PC-3 (cell line): ENCODE data around the gene RPS6KA2. TPM values are rescaled to one million over a fixed set of nuclear protein-coding genes. Genes with fewer than 3 reads are reported as not detected.

Experiments used
- ATAC-seq: fragments of 200-7000 bp; cut with Tn5 transposase; 2 replicates; pipeline ENCODE4 v1.9.1; 2020; ENCODE audit warnings: mild to moderate bottlenecking, moderate library complexity
- BruUV-seq: library from RNA; stranded (reverse); fragments of 400-500 nt; replicated peaks from 2 replicates; lab custom pipeline; 2021; lab: Mats Ljungman, UMichigan
- CTCF ChIA-PET: fragments of 300-600 bp; sonication (Branson Sonifier 250); formaldehyde crosslinking; loops from one replicate; lab custom pipeline; 2022; ENCODE audit warnings: antibody characterized with exemption; lab: Charles Lee
- POLR2A ChIA-PET: fragments of 300-600 bp; sonication (Branson Sonifier 250); formaldehyde crosslinking; loops from one replicate; lab custom pipeline; 2022; ENCODE audit warnings: antibody characterized with exemption; ENCODE audit not compliant: unreplicated experiment; lab: Charles Lee
- DNase-seq: peaks from one replicate; pipeline ENCODE4 v3.0.0-alpha.2; 2015
- H2AFZ ChIP-seq: fragments of 300-600 bp; sonication (generic); 2 replicates; pipeline ENCODE4 v1.6.0; 2016; ENCODE audit warnings: antibody characterized with exemption, low read length
- H3F3A ChIP-seq: fragments of 300-600 bp; sonication (generic); one replicate; pipeline ENCODE4 v1.6.0; 2017; ENCODE audit warnings: antibody characterized with exemption, low read length, control low read depth, mild to moderate bottlenecking; ENCODE audit not compliant: unreplicated experiment
- H3K27ac ChIP-seq: fragments of 300-600 bp; sonication (generic); 2 replicates; pipeline ENCODE4 v1.5.1; 2016; ENCODE audit warnings: mild to moderate bottlenecking, low read length
- H3K27me3 ChIP-seq: fragments of 300-600 bp; sonication (generic); 2 replicates; pipeline ENCODE4 v1.6.1; 2016; ENCODE audit warnings: low read length, mixed read lengths
- H3K36me3 ChIP-seq: fragments of 300-600 bp; sonication (generic); 2 replicates; pipeline ENCODE4 v1.6.1; 2016; ENCODE audit warnings: low read depth, mixed run types, low read length, mixed read lengths
- H3K4me1 ChIP-seq: fragments of 300-600 bp; sonication (generic); 2 replicates; pipeline ENCODE4 v1.5.1; 2016; ENCODE audit warnings: low read length; ENCODE audit not compliant: insufficient read depth
- H3K4me2 ChIP-seq: fragments of 300-600 bp; sonication (generic); 2 replicates; pipeline ENCODE4 v1.6.0; 2016; ENCODE audit warnings: low read length
- H3K4me3 ChIP-seq: fragments of 300-600 bp; sonication (generic); 2 replicates; pipeline ENCODE4 v1.5.1; 2016; ENCODE audit warnings: mild to moderate bottlenecking, low read length, mixed read lengths
- H3K79me2 ChIP-seq: fragments of 300-600 bp; sonication (generic); 2 replicates; pipeline ENCODE4 v1.6.1; 2017; ENCODE audit warnings: low read length, mixed read lengths
- H3K9ac ChIP-seq: fragments of 300-600 bp; sonication (generic); 2 replicates; pipeline ENCODE4 v1.6.0; 2016; ENCODE audit warnings: mild to moderate bottlenecking, low read length
- H3K9me2 ChIP-seq: fragments of 300-600 bp; sonication (generic); replicated peaks from 2 replicates; pipeline ENCODE4 v1.6.1; 2016; ENCODE audit warnings: mixed run types, low read length, mixed read lengths
- H3K9me3 ChIP-seq: fragments of 300-600 bp; sonication (generic); 2 replicates; pipeline ENCODE4 v1.6.1; 2016; ENCODE audit warnings: low read length, mixed read lengths
- H4K20me1 ChIP-seq: fragments of 300-600 bp; sonication (generic); 2 replicates; pipeline ENCODE4 v1.6.1; 2016; ENCODE audit warnings: low read length, mixed read lengths
- CTCF ChIP-seq: fragments of 300-600 bp; sonication (generic); conservative IDR thresholded peaks from 2 replicates; pipeline ENCODE4 v1.5.1; 2017; ENCODE audit warnings: antibody characterized with exemption, low read depth, mild to moderate bottlenecking, low read length
- EZH2 ChIP-seq: fragments of 300-600 bp; sonication (generic); IDR thresholded peaks from one replicate; pipeline ENCODE4 v1.6.1; 2017; ENCODE audit warnings: antibody characterized with exemption, mild to moderate bottlenecking, low read length; ENCODE audit not compliant: unreplicated experiment
- EZH2phosphoT487 ChIP-seq: fragments of 300-600 bp; sonication (generic); IDR thresholded peaks from 2 replicates; pipeline ENCODE4 v1.6.1; 2018; ENCODE audit warnings: mild to moderate bottlenecking, antibody characterized with exemption, low read length, borderline replicate concordance
- intact Hi-C: fragments of 100-400 bp; cut with micrococcal nuclease; formaldehyde crosslinking; loops from 2 replicates; pipeline ENCODE4 v1.9.0; 2023
- total RNA-seq: library from RNA; depleted of rRNA; stranded (reverse); fragments of >200 nt; gene quantifications from 2 replicates; pipeline ENCODE4 v1.2.3, GENCODE V29; 2014

Gene RPS6KA2
- total RNA-seq, 1 experiment from 2014 or later = 5.1 TPM

DNA sequence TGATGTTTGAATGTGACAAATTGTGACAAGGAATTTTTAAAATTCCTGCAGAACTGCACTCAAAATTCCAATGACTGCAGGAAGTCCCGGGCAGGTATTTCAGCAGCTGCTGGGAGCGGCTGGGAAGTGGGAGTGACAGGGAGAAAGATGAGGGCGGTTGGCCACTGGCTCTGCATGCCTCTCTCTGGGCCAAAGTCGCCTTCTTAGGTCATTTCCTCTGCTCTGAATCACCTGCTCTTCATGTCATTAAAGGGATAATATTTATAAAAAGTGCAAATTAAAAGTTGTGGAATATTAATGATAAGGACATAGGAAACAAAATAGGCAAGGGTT is 84.5 kb downstream of the RPS6KA2 start:
- Histone ChIP-seq H4K20me1 (no peaks in the 10 kb centered on the region), H2AFZ (peak overlapping the region; percentile 67; the same call in 1 of the 2 replicates), H3K36me3 (no peaks in the 10 kb centered on the region), H3K79me2 (no peaks in the 10 kb centered on the region), H3K9me2 (no peaks in the 10 kb centered on the region), H3K9ac (peak overlapping the region; percentile 9; the same call in 1 of the 2 replicates), H3K27me3 (no peaks in the 10 kb centered on the region), H3K4me1 (peaks cover 27% of the 10 kb centered on the region), H3K4me3 (peak overlapping the region; percentile 47), H3K9me3 (no peaks in the 10 kb centered on the region), H3K4me2 (peak overlapping the region; percentile 75), H3F3A (no peaks in the 10 kb centered on the region), H3K27ac (peak overlapping the region; percentile 61)
- intact Hi-C loops = no loop called here
- ChIA-PET POLR2A (no interaction called here), CTCF (no interaction called here)
- no TSS peak for BruUV-seq
- TF ChIP-seq CTCF (no peak), EZH2phosphoT487 (no peak), EZH2 (no peak)
- ATAC-seq = peak; percentile 95
- peak; percentile 70 for DNase-seq

DNA sequence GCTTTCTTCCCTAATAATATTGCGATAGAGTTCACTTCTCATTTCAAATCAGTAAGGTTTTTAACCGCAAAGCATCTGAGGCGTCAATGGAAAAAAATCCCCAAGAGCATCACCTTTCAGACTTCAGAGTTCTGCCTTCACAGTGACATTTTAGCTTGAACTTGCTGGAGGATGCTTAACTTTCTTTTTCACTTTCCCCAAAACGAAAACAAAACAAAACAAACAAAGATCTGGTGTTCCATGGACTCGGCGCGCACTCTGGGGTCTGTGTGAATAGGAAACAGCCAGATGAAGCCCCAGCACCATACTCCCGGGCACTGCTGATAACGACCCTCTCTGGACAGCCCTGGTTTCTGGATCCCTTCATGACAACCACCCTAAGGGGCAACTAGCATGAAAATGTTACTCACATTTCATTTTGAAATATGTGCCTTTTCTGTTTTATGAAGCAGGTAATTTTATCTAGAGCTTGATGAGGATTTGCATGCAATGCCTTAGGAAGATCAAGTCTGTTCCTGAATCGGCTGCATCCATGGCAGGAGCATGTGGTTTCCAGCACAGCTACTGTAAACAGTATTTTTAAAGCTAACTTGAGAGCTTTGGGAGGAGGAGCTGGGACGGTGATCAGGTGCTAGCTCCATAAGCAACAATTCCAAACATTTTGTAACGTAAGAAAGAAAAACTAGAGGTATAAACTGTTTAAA is 85.0 kb downstream of the RPS6KA2 start:
- DNase-seq = no peak
- H3K27me3 ChIP-seq = no peaks in the 10 kb centered on the region
- peak overlapping the region; percentile 67; the same call in 1 of the 2 replicates for H2AFZ ChIP-seq
- no TSS peak for BruUV-seq
- H3K9me3 ChIP-seq = no peaks in the 10 kb centered on the region
- no peaks in the 10 kb centered on the region for H3F3A ChIP-seq
- H3K9ac ChIP-seq = peak overlapping the region; percentile 9; the same call in 1 of the 2 replicates
- no peaks in the 10 kb centered on the region for H3K79me2 ChIP-seq
- H3K36me3 ChIP-seq = no peaks in the 10 kb centered on the region
- CTCF ChIA-PET = no interaction called here
- H3K4me3 ChIP-seq = peak overlapping the region; percentile 47
- POLR2A ChIA-PET = interaction anchor here (0.7 kb wide), 1 partner anchor 15 kb away, joined by 4 read pairs; no protein-coding TSS in a partner anchor
- intact Hi-C loops = no loop called here
- no peak for TF ChIP-seq CTCF
- TF ChIP-seq EZH2phosphoT487 = no peak
- no peak for TF ChIP-seq EZH2
- H3K27ac ChIP-seq = peak overlapping the region; percentile 61
- peaks cover 27% of the 10 kb centered on the region for H3K4me1 ChIP-seq
- H3K9me2 ChIP-seq = no peaks in the 10 kb centered on the region
- peak; percentile 46 for ATAC-seq
- H3K4me2 ChIP-seq = peak overlapping the region; percentile 75
- H4K20me1 ChIP-seq = no peaks in the 10 kb centered on the region

DNA sequence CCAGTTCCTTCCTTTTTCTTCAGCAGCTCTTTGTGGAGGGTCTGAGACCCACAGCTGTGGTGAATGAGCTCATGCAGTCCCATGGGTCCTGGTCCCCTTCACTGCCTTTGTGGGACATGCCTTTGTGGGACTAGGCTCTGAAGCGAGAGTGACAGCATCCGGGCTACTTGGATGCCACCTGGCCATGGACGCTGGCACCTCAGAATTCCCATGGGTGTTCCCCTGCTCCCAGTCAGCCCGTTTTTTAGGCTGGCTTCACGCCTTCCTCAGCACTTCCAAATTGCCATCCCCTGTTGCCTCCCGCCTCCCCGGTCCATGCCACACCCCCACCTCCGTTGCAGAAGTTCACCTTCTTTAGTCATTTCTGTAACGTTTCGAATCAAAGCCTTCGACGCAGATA is 85.7 kb downstream of the RPS6KA2 start:
- intact Hi-C loops = no loop called here
- ATAC-seq = no peak

More for the DNA sequence above, 85.7 kb downstream of the RPS6KA2 start:
- peaks cover 27% of the 10 kb centered on the region for H3K4me1 ChIP-seq
- H3K9me3 ChIP-seq = no peaks in the 10 kb centered on the region
- DNase-seq = no peak
- no peak overlapping the region for H3K4me2 ChIP-seq
- ChIA-PET POLR2A (interaction anchor here (0.7 kb wide), 1 partner anchor 16 kb away, joined by 4 read pairs; no protein-coding TSS in a partner anchor), CTCF (no interaction called here)
- TF ChIP-seq EZH2phosphoT487 (no peak), CTCF (no peak), EZH2 (no peak)
- BruUV-seq = no TSS peak
- no peaks in the 10 kb centered on the region for H3K36me3 ChIP-seq
- H3K9ac ChIP-seq = no peak overlapping the region
- H2AFZ ChIP-seq = no peak overlapping the region
- no peaks in the 10 kb centered on the region for H3K9me2 ChIP-seq
- no peaks in the 10 kb centered on the region for H3K27me3 ChIP-seq
- H3K27ac ChIP-seq = no peak overlapping the region
- no peak overlapping the region for H3K4me3 ChIP-seq
- H4K20me1 ChIP-seq = no peaks in the 10 kb centered on the region
- H3F3A ChIP-seq = no peaks in the 10 kb centered on the region
- no peaks in the 10 kb centered on the region for H3K79me2 ChIP-seq
